OCI-LY3 (cell line): ENCODE data around the gene NTHL1.

Experiments used
- H2AFZ ChIP-seq: fragments of 200-600, 300-600 bp; shearing (Covaris generic); 2 replicates; pipeline ENCODE4 v1.6.0; 2014; ENCODE audit warnings: antibody characterized with exemption, low read depth, low read length
- H3K27ac ChIP-seq: fragments of 200-600, 300-600 bp; sonication (generic); 2 replicates; pipeline ENCODE4 v1.5.1; 2014; ENCODE audit warnings: mild to moderate bottlenecking, low read length, moderate library complexity, mixed read lengths
- H3K27me3 ChIP-seq: fragments of 200-600, 300-600 bp; sonication (generic); 2 replicates; pipeline ENCODE4 v1.6.1; 2014; ENCODE audit warnings: low read depth, low read length, mixed read lengths
- H3K36me3 ChIP-seq: fragments of 200-600, 300-600 bp; sonication (generic); replicated peaks from 2 replicates; pipeline ENCODE3; 2014; ENCODE audit warnings: low read depth, low read length, mixed read lengths
- H3K4me1 ChIP-seq: fragments of 300-600, 200-600 bp; sonication (generic); 2 replicates; pipeline ENCODE4 v1.6.1; 2014; ENCODE audit warnings: low read length, mixed read lengths
- H3K4me2 ChIP-seq: fragments of 200-600, 300-600 bp; sonication (generic); 2 replicates; pipeline ENCODE4 v1.6.1; 2014; ENCODE audit warnings: low read length, mixed read lengths
- H3K4me3 ChIP-seq: fragments of 300-600, 200-600 bp; sonication (generic); 2 replicates; pipeline ENCODE4 v1.5.1; 2014; ENCODE audit warnings: antibody characterized with exemption, mild to moderate bottlenecking, low read length, moderate library complexity
- H3K79me2 ChIP-seq: fragments of 300-600, 200-600 bp; shearing (Covaris generic); 2 replicates; pipeline ENCODE4 v1.6.1; 2014; ENCODE audit warnings: mild to moderate bottlenecking, low read length, mixed read lengths
- H3K9ac ChIP-seq: fragments of 300-600, 200-600 bp; shearing (Covaris generic); 2 replicates; pipeline ENCODE4 v1.6.0; 2014; ENCODE audit warnings: mild to moderate bottlenecking, low read length, moderate library complexity
- H3K9me3 ChIP-seq: fragments of 200-600, 300-600 bp; shearing (Covaris generic); 2 replicates; pipeline ENCODE4 v1.6.1; 2014; ENCODE audit warnings: low read length, mixed read lengths; ENCODE audit not compliant: insufficient read depth
- H4K20me1 ChIP-seq: fragments of 200-600, 300-600 bp; sonication (generic); 2 replicates; pipeline ENCODE4 v1.6.1; 2016; ENCODE audit warnings: low read length, mixed read lengths; ENCODE audit not compliant: insufficient read depth
- CTCF ChIP-seq: fragments of 200-600, 300-600 bp; sonication (generic); IDR thresholded peaks from 2 replicates; pipeline ENCODE4 v1.5.1; 2014; ENCODE audit warnings: antibody characterized with exemption, low read length, low read depth
- EZH2phosphoT487 ChIP-seq: fragments of 200-600 bp; shearing (Covaris generic); IDR thresholded peaks from 2 replicates; pipeline ENCODE4 v1.6.1; 2018; ENCODE audit warnings: antibody characterized with exemption, mixed run types, low read depth

NTHL1 gene

DNA sequence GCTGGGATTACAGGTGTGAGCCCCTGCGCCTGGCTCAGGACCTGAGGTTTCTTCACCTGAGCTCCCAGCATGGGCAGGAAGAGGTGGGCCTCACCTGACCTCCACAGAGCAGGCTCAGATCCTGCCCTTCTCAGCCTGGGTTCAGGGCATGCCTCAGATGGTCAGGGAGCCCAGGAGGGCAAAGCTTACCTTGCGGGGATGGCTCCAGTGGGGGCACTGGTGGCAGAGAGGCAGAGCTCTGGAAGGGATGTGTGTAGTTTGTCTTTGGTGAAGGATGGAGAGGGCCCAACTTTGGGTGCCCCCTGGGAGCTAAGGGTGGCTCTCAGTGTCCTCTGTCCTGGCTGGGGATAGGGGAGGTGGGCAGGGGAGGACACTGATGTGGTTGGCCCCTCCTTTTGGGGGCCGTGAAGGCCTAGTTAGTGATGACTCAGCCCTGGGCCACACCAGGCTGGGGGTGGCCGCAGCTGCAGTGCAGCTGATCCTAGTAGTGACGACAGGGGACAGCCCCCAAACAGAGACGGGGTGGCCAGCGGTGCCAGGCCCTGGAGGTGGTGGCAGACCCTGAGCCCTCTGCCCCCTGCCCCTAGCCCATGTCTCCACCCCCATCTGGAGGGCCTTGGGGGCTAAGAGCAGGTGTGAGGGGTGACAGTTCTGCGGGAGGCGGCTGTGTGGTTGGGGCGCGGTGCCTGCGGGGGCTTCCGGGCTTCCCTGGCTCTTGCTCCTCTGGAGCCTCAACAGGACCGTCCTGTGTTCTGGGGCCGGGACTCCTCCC is 15.2 kb downstream of the NTHL1 start:
- Histone ChIP-seq H3K9ac (no peak overlapping the region), H3K79me2 (no peaks in the 10 kb centered on the region), H3K36me3 (no peaks in the 10 kb centered on the region), H3K27ac (no peak overlapping the region), H3K4me1 (peaks cover 9% of the 10 kb centered on the region), H3K4me3 (no peak overlapping the region), H3K27me3 (peaks cover 14% of the 10 kb centered on the region), H4K20me1 (no peaks in the 10 kb centered on the region), H2AFZ (no peak overlapping the region), H3K9me3 (no peaks in the 10 kb centered on the region), H3K4me2 (peak overlapping the region; percentile 7; the same call in 1 of the 2 replicates)
- TF ChIP-seq EZH2phosphoT487, result no peak
- no peak for TF ChIP-seq CTCF

DNA sequence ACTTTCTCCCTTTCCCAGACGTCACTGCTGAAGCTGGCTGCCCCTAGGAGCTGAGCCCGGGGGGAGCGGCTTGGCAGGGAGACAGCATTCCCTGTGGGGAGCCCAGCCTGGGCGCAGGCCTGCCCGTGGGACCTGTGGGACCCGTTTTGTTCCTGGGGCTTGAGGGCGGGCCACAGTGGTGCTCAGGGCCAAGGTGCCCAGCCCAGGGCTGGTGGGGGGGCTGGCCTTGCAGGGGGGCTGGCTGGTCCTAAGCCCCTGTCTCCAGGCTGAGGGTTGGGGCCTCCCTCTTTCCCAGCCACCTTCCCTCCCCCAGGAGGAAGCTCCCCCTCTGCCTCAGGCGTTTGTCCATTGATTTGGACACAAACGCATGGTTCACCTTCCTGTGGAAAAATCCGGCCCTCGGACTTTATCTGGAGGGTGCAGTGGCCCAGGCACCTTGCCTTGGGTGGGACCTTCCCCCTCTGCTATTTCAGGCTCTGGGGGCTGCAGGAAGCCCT is 16.5 kb downstream of the NTHL1 start:
- no peak overlapping the region for H3K4me2 ChIP-seq
- no peaks in the 10 kb centered on the region for H3K79me2 ChIP-seq
- H3K27ac ChIP-seq, result no peak overlapping the region
- TF ChIP-seq CTCF, result no peak
- TF ChIP-seq EZH2phosphoT487, result no peak
- H3K36me3 ChIP-seq, result no peaks in the 10 kb centered on the region
- H3K4me1 ChIP-seq, result peaks cover 9% of the 10 kb centered on the region
- H3K9me3 ChIP-seq, result no peaks in the 10 kb centered on the region
- no peak overlapping the region for H3K4me3 ChIP-seq
- no peak overlapping the region for H2AFZ ChIP-seq
- no peak overlapping the region for H3K9ac ChIP-seq
- H4K20me1 ChIP-seq, result no peaks in the 10 kb centered on the region
- H3K27me3 ChIP-seq, result peaks cover 24% of the 10 kb centered on the region

DNA sequence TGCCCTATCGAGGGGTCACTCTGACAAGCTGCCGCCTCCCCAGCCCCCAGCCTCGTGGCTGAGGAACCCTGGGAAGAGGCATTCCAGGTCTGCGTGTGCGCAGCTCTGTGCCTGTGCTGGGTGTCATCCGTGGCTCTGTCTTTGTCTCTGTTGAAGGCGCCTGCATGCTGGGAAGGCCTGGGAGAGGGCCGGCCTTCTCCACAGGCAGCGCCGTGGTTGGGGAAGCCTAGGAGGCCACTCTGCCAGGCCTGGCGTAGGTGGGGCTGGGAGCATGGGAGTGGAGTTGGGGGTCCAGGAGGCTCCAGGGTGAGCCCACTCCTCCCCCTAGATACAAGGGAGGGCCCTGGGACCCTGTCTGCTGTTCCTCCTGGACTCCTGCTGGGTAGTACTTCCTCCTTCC is 17.6 kb downstream of the NTHL1 start:
- H3K4me3 ChIP-seq, result no peak overlapping the region
- no peak overlapping the region for H3K27ac ChIP-seq
- H3K9me3 ChIP-seq, result no peaks in the 10 kb centered on the region
- H3K9ac ChIP-seq, result no peak overlapping the region
- TF ChIP-seq CTCF (no peak), EZH2phosphoT487 (no peak)
- no peaks in the 10 kb centered on the region for H3K36me3 ChIP-seq
- H3K27me3 ChIP-seq, result peaks cover 28% of the 10 kb centered on the region
- no peaks in the 10 kb centered on the region for H3K79me2 ChIP-seq
- peaks cover 9% of the 10 kb centered on the region for H3K4me1 ChIP-seq
- no peaks in the 10 kb centered on the region for H4K20me1 ChIP-seq
- no peak overlapping the region for H3K4me2 ChIP-seq
- H2AFZ ChIP-seq, result no peak overlapping the region

DNA sequence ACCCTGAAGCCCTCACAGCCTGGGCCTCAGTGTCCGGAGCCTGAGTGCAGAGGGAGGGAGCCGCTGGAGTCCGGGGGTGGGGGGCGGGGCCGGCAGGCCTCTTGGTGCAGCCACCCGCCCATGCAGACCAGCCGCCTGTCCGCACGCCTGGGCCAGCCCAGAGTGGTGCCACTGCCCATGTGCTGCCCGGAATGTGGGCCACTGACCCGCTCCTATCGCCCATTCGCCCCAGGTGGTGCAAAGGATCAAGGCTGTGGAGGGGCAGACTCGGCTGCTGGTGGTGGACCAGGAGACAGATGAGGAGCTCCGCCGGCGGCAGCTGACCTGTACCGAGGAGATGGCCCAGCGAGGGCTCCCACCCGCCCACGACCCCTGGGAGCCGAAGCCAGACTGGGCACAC is 18.3 kb downstream of the NTHL1 start:
- peaks cover 9% of the 10 kb centered on the region for H3K4me1 ChIP-seq
- no peak overlapping the region for H3K27ac ChIP-seq
- H3K4me2 ChIP-seq, result no peak overlapping the region
- H3K36me3 ChIP-seq, result no peaks in the 10 kb centered on the region
- no peaks in the 10 kb centered on the region for H3K79me2 ChIP-seq
- no peaks in the 10 kb centered on the region for H4K20me1 ChIP-seq
- no peak overlapping the region for H3K9ac ChIP-seq
- no peak overlapping the region for H2AFZ ChIP-seq
- H3K27me3 ChIP-seq, result peaks cover 28% of the 10 kb centered on the region
- H3K4me3 ChIP-seq, result no peak overlapping the region
- no peak for TF ChIP-seq EZH2phosphoT487
- no peak for TF ChIP-seq CTCF
- no peaks in the 10 kb centered on the region for H3K9me3 ChIP-seq
